Erythroblast (primary cell): ENCODE data around the gene ERCC4.

ENCODE experiments used
- GATA1 ChIP-seq: IDR thresholded peaks from 2 replicates; pipeline ENCODE4 v1.6.1; 2011; ENCODE audit warnings: low read depth, mild to moderate bottlenecking, control low read depth, low read length, moderate library complexity
- POLR2A ChIP-seq: IDR thresholded peaks from 2 replicates; pipeline ENCODE4 v1.6.1; 2011; ENCODE audit warnings: mild to moderate bottlenecking, low read length

GRCh38 chr16:13957197-13958078 is 37.5 kb downstream of the ERCC4 start:
- TF ChIP-seq POLR2A (no peak), GATA1 (no peak)
